K562 (cell line): Measurements from ENCODE around the gene SLC4A5. TPM values are rescaled to one million over a fixed set of nuclear protein-coding genes. Genes with fewer than 3 reads are reported as not detected.

Experiments
- KAT7 ChIP-seq: sonication (generic); formaldehyde crosslinking; IDR thresholded peaks from 2 replicates; pipeline ENCODE4 v1.8.0; 2022; ENCODE audit warnings: missing genetic modification reagents, mild to moderate bottlenecking, borderline replicate concordance
- MEIS2 ChIP-seq: fragments of 450-650 bp; IDR thresholded peaks from 2 replicates; pipeline ENCODE4 v1.6.1; 2014; ENCODE audit warnings: mild to moderate bottlenecking; ENCODE audit not compliant: partially characterized antibody
- RBM34 ChIP-seq: fragments of 200-400 bp; formaldehyde crosslinking; IDR thresholded peaks from 2 replicates; pipeline ENCODE4 v1.6.1; 2018; ENCODE audit warnings: low read length, borderline replicate concordance; ENCODE audit not compliant: insufficient read depth
- RBM39 ChIP-seq: fragments of 200-400 bp; formaldehyde crosslinking; optimal IDR thresholded peaks from 2 replicates; pipeline ENCODE3; 2018; ENCODE audit warnings: low read depth, low read length
- TSC22D4 ChIP-seq: fragments of 450-650 bp; IDR thresholded peaks from 2 replicates; pipeline ENCODE4 v1.6.1; 2016; ENCODE audit warnings: missing genetic modification characterization, missing biosample characterization, control low read depth
- YBX1 ChIP-seq: fragments of 450-650 bp; IDR thresholded peaks from 2 replicates; pipeline ENCODE4 v1.7.1; 2016; ENCODE audit warnings: mild to moderate bottlenecking
- ZKSCAN1 ChIP-seq: fragments of 150-350 bp; IDR thresholded peaks from 2 replicates; pipeline ENCODE4 v1.6.1; 2016; ENCODE audit warnings: low read depth, low read length
- polyA plus RNA-seq, 8 experiments: library from polyadenylated mRNA; depleted of rRNA in 4 of 8; stranded (reverse) in 5 of 8; unstranded in 3 of 8; fragments of >200 nt; fragmentation: Nextera tagmentation in 2 of 8; fragmentation: Illumina TruSeq in 1 of 8; extraction: Ambion mirVana in 2 of 8; extraction: Trizol in 1 of 8; gene quantifications; 2 replicates each; pipeline versions ENCODE4 v1.2.1 to v1.2.3, GENCODE V29; 2011 to 2014; ENCODE audit warnings: inconsistent platforms in 1 of 8, missing spikeins in 1 of 8
- total RNA-seq, 7 experiments: library from RNA; depleted of rRNA in 6 of 7; stranded (reverse); fragments of >200 nt in 6 of 7; fragmentation: Illumina TruSeq in 2 of 7; extraction: Trizol in 2 of 7; gene quantifications; 2 replicates each; pipeline versions ENCODE4 v1.2.1 to v1.2.3, GENCODE V29; 2011 to 2021; ENCODE audit warnings: low replicate concordance in 1 of 7
- TF ChIP-seq, protein P1 (sequence below): fragments of 250-450 bp; sonication (Bioruptor Pico); IDR thresholded peaks from 2 replicates; pipeline ENCODE4 v1.5.0; 2021; ENCODE audit warnings: mild to moderate bottlenecking, moderate library complexity

SLC4A5 gene
- total and polyA plus RNA-seq, 9 of the 15 experiments (the other 6 are each of a cell fraction or from before 2014, with no cell fraction given) = 0.03 to 0.77 (median 0.14) TPM; not detected in 1

DNA sequence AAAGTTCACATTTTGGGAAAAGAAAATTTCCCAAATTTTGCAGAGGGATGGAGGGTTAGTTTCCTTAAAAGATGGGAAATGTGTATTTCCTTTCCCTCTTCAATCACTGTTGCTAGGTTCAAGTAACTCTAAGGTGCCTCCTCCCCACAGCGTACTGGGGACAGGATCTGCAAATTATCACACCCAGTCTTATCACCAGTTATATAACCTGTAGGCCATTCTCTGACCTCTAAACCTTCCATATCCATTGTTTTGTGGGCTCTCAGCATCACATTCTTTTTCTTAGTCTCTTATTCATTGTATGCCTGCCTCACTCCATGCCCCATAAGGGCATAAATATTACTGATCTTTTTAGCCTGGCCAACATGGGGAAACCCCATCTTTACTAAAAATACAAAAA is 148.4 kb downstream of the SLC4A5 start (continued):
- TF ChIP-seq RBM39 (no peak), ZKSCAN1 (no peak), KAT7 (no peak), YBX1 (no peak), MEIS2 (no peak), TSC22D4 (no peak), RBM34 (no peak)
- TF ChIP-seq, protein P1, sequence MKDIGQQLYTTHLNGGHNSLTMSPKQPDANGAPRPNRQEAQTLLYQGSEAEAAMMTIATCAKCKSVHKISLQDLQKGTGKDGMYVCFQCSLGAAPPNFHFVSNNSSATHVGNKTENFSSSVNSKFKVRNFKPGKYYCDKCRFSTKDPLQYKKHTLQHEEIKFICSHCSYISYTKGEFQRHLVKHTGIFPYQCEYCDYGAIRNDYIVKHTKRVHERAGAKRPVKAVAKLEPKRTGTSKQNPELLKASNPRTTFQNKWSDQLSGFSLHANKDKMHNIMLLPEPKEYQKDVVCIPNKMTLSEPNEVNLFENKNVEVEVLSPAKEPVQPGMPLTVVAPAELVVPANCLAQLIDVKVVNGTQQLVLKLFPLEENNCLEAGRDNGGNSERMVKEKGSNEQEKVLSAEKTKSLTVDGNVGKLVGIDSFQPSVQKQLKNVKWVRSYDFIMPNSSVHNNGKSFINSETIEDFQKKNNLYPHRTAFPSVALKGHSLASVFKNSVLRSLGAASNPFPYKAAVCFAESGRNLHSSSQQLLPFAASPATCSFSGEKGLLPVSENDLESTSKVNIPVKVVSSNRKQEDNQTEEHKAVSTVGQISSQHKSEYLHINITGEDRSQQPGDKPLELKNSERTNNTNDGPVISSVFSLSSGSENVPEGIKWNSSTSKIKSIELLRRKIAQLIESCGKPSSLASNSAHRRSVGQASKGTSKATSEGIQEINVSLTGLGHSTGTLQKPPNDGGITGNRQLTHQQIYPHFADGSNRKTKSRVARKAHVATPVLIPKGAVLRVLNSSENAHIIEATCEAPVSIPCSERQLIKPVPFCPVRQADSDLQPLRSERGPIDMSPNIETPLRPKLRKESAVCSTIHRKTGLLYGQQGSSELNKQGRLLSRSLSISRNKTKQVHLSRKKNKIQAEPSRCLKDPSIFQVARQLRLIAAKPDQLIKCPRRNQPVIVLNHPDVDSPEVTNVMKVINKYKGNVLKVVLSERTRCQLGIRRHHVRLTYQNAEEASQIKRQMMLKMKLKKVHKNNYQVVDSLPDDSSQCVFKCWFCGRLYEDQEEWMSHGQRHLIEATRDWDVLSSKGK (CRISPR knock-in tag) = no peak
